Testis (tissue), 3 donors: ENCODE results near the gene SLC23A2. TPM values are rescaled to one million over a fixed set of nuclear protein-coding genes. Genes with fewer than 3 reads are reported as not detected.

ENCODE experiments used
- DNase-seq: peaks from one replicate; pipeline ENCODE4 v3.0.0-alpha.2; 2019
- H3K27ac ChIP-seq, 2 donors: fragments of 200-600 bp; sonication (generic); one replicate each; pipeline ENCODE4 v1.5.1; 2019
- H3K27me3 ChIP-seq: fragments of 200-600 bp; sonication (generic); one replicate; pipeline ENCODE4 v1.5.1; 2019
- H3K36me3 ChIP-seq: fragments of 200-600 bp; sonication (generic); one replicate; pipeline ENCODE4 v1.5.1; 2017; ENCODE audit warnings: low read depth; ENCODE audit errors: missing control alignments
- H3K4me1 ChIP-seq: fragments of 200-600 bp; sonication (generic); one replicate; pipeline ENCODE4 v1.5.1; 2019
- H3K4me3 ChIP-seq, 2 donors: fragments of 200-600 bp; sonication (generic); one replicate each; pipeline ENCODE4 v1.5.1; 2017 to 2019
- H3K9me3 ChIP-seq: fragments of 200-600 bp; sonication (generic); one replicate; pipeline ENCODE4 v1.5.1; 2017
- CTCF ChIP-seq, 3 experiments: fragments of 450-650 bp in 2 of 3; fragments of 200-600 bp in 1 of 3; sonication (generic) in 1 of 3; IDR thresholded peaks; one replicate each; pipeline ENCODE4 v1.5.1; 2016 to 2019; ENCODE audit warnings: antibody characterized with exemption in 3 of 3, mild to moderate bottlenecking in 2 of 3, moderate library complexity in 1 of 3
- POLR2A ChIP-seq: fragments of 450-650 bp; IDR thresholded peaks from one replicate; pipeline ENCODE4 v1.6.1; 2017; ENCODE audit warnings: antibody characterized with exemption, mild to moderate bottlenecking, moderate library complexity
- WGBS, 2 donors: methylation state at CpG; one replicate each; pipeline ENCODE4 v1.1.5; 2018; 5-methylcytosine and 5-hydroxymethylcytosine counted together
- intact Hi-C: fragments of 100-400 bp; cut with DNase I; formaldehyde crosslinking; loops from one replicate; pipeline ENCODE4 v1.15.1; 2023; ENCODE audit warnings: low total_unique reads
- polyA plus RNA-seq: library from polyadenylated mRNA; stranded (reverse); fragments of 350-450 nt; fragmentation: Illumina TruSeq; extraction: RNeasy Lipid Tissue Mini Kit (QIAGEN cat#74804); gene quantifications from one replicate; pipeline ENCODE4 v1.2.3, GENCODE V29; 2014; ENCODE audit warnings: low read depth, low replicate concordance; ENCODE audit not compliant: insufficient read depth
- total RNA-seq, 2 donors: library from RNA; depleted of rRNA; stranded (reverse); fragments of >200 nt; gene quantifications; one replicate each; pipeline ENCODE4 v1.2.3, GENCODE V29; 2016

Gene SLC23A2
- total and polyA plus RNA-seq, 3 donors from 2014 or later: 23.6 to 49.3 (median 40.7) TPM

GRCh38 chr20:4855555-4855954 lies 145.8 kb downstream of the SLC23A2 start:
- H3K36me3 ChIP-seq: no peaks in the 10 kb centered on the region
- H3K4me1 ChIP-seq: no peaks in the 10 kb centered on the region
- H3K9me3 ChIP-seq: no peaks in the 10 kb centered on the region
- 90 to 91% methylated on average over 14 of the region's 14 CpGs for WGBS, 2 donors
- H3K27ac ChIP-seq: no peak overlapping the region
- intact Hi-C loops: no loop called here
- no peak for TF ChIP-seq POLR2A
- no peak for TF ChIP-seq CTCF (IDR thresholded peaks at IDR 0.05)
- DNase-seq: no peak
- no peaks in the 10 kb centered on the region for H3K27me3 ChIP-seq
- H3K4me3 ChIP-seq: no peak overlapping the region

GRCh38 chr20:4855097-4855496 lies 146.2 kb downstream of the SLC23A2 start:
- intact Hi-C loops: no loop called here
- WGBS, 2 donors: 73 to 84% methylated on average over 11 to 12 of the region's 12 CpGs
- H3K9me3 ChIP-seq: no peaks in the 10 kb centered on the region
- H3K4me1 ChIP-seq: no peaks in the 10 kb centered on the region
- H3K4me3 ChIP-seq: no peak overlapping the region
- H3K27me3 ChIP-seq: no peaks in the 10 kb centered on the region
- no peak for DNase-seq
- no peak overlapping the region for H3K27ac ChIP-seq
- no peaks in the 10 kb centered on the region for H3K36me3 ChIP-seq
- TF ChIP-seq POLR2A: no peak
- TF ChIP-seq CTCF (IDR thresholded peaks at IDR 0.05): no peak

- DNase-seq: no peak
- no peak for TF ChIP-seq CTCF (IDR thresholded peaks at IDR 0.05)
- TF ChIP-seq POLR2A: no peak
- Histone ChIP-seq H3K4me1 (no peaks in the 10 kb centered on the region), H3K27me3 (no peaks in the 10 kb centered on the region), H3K4me3 (no peak overlapping the region), H3K27ac (no peak overlapping the region), H3K36me3 (no peaks in the 10 kb centered on the region), H3K9me3 (no peaks in the 10 kb centered on the region)
- intact Hi-C loops: no loop called here
- WGBS, 2 donors: 94 to 100% methylated on average over 2 to 4 of the region's 4 CpGs
Observed at GRCh38 chr20:4854561-4854901, 146.8 kb downstream of the SLC23A2 start.

GRCh38 chr20:4853757-4854560 lies 147.4 kb downstream of the SLC23A2 start:
- no peak for DNase-seq
- TF ChIP-seq CTCF (IDR thresholded peaks at IDR 0.05) (no peak), POLR2A (no peak)
- no peaks in the 10 kb centered on the region for H3K4me1 ChIP-seq

GRCh38 chr20:4853004-4853403 lies 148.3 kb downstream of the SLC23A2 start:
- DNase-seq: no peak
- TF ChIP-seq CTCF (IDR thresholded peaks at IDR 0.05) (no peak), POLR2A (no peak)
- no peaks in the 10 kb centered on the region for H3K27me3 ChIP-seq
- 84 to 93% methylated on average over 2 to 15 of the region's 15 CpGs for WGBS, 2 donors
- H3K4me1 ChIP-seq: no peaks in the 10 kb centered on the region
- no peak overlapping the region for H3K27ac ChIP-seq
- H3K36me3 ChIP-seq: no peaks in the 10 kb centered on the region
- intact Hi-C loops: no loop called here
- no peaks in the 10 kb centered on the region for H3K9me3 ChIP-seq
- H3K4me3 ChIP-seq: no peak overlapping the region

More at GRCh38 chr20:4853757-4854560, 147.4 kb downstream of the SLC23A2 start:
- H3K4me3 ChIP-seq: no peak overlapping the region
- H3K9me3 ChIP-seq: no peaks in the 10 kb centered on the region
- no peaks in the 10 kb centered on the region for H3K36me3 ChIP-seq
- no peaks in the 10 kb centered on the region for H3K27me3 ChIP-seq
- 88 to 96% methylated on average over 8 to 9 of the region's 9 CpGs for WGBS, 2 donors
- intact Hi-C loops: no loop called here
- no peak overlapping the region for H3K27ac ChIP-seq
